ENCODE measurements around the gene LHFPL3.
A peak's percentile ranks its signal among the peaks of the same experiment; 100 is the strongest.

Gene LHFPL3

GRCh38 chr7:104873401-104873800 lies 545.0 kb downstream of the LHFPL3 start:
- no peak for DNase-seq (ENCODE audit: low read depth)
- H3K4me3 ChIP-seq (ENCODE audit: low read depth, low read length), result no peak overlapping the region
- TF ChIP-seq MYC (IDR thresholded peaks at IDR 0.05; ENCODE audit: low read depth, low read length) (no peak), POLR2A (IDR thresholded peaks at IDR 0.05; ENCODE audit: extremely low read depth, insufficient read length) (no peak), CTCF (IDR thresholded peaks at IDR 0.05; ENCODE audit: low read depth, low read length) (no peak), MAX (IDR thresholded peaks at IDR 0.05; ENCODE audit: low read depth, low read length) (no peak)

GRCh38 chr7:104878577-104878976 lies 550.2 kb downstream of the LHFPL3 start:
- H3K4me3 ChIP-seq (ENCODE audit: low read depth, low read length), result no peak overlapping the region
- DNase-seq (ENCODE audit: low read depth), result no peak
- TF ChIP-seq CTCF (IDR thresholded peaks at IDR 0.05; ENCODE audit: low read depth, low read length) (no peak), MAX (IDR thresholded peaks at IDR 0.05; ENCODE audit: low read depth, low read length) (no peak), POLR2A (IDR thresholded peaks at IDR 0.05; ENCODE audit: extremely low read depth, insufficient read length) (no peak), MYC (IDR thresholded peaks at IDR 0.05; ENCODE audit: low read depth, low read length) (no peak)

- H3K4me3 ChIP-seq (ENCODE audit: low read depth, low read length), result no peak overlapping the region
- no peak for DNase-seq (ENCODE audit: low read depth)
Measured at GRCh38 chr7:104883248-104883717, 554.9 kb downstream of the LHFPL3 start.

GRCh38 chr7:104883718-104884452 lies 555.5 kb downstream of the LHFPL3 start:
- H3K4me3 ChIP-seq (ENCODE audit: low read depth, low read length), result no peak overlapping the region
- peak; percentile 90 for TF ChIP-seq MYC (IDR thresholded peaks at IDR 0.05; ENCODE audit: low read depth, low read length)
- TF ChIP-seq POLR2A (IDR thresholded peaks at IDR 0.05; ENCODE audit: extremely low read depth, insufficient read length), result no peak
- peak; percentile 97 for TF ChIP-seq MAX (IDR thresholded peaks at IDR 0.05; ENCODE audit: low read depth, low read length)
- TF ChIP-seq CTCF (IDR thresholded peaks at IDR 0.05; ENCODE audit: low read depth, low read length), result peak; percentile 99
- peak; percentile 89 for DNase-seq (ENCODE audit: low read depth)

More at GRCh38 chr7:104883248-104883717, 554.9 kb downstream of the LHFPL3 start:
- no peak for TF ChIP-seq MYC (IDR thresholded peaks at IDR 0.05; ENCODE audit: low read depth, low read length)
- TF ChIP-seq POLR2A (IDR thresholded peaks at IDR 0.05; ENCODE audit: extremely low read depth, insufficient read length), result no peak
- no peak for TF ChIP-seq CTCF (IDR thresholded peaks at IDR 0.05; ENCODE audit: low read depth, low read length)

- no peak overlapping the region for H3K4me3 ChIP-seq (ENCODE audit: low read depth, low read length)
- TF ChIP-seq MAX (IDR thresholded peaks at IDR 0.05; ENCODE audit: low read depth, low read length) (no peak), POLR2A (IDR thresholded peaks at IDR 0.05; ENCODE audit: extremely low read depth, insufficient read length) (no peak)
- DNase-seq (ENCODE audit: low read depth), result no peak
Measured at GRCh38 chr7:104886651-104887050, 558.2 kb downstream of the LHFPL3 start.

- no peak for TF ChIP-seq MAX (IDR thresholded peaks at IDR 0.05; ENCODE audit: low read depth, low read length)
- no peak for TF ChIP-seq POLR2A (IDR thresholded peaks at IDR 0.05; ENCODE audit: extremely low read depth, insufficient read length)
- TF ChIP-seq MYC (IDR thresholded peaks at IDR 0.05; ENCODE audit: low read depth, low read length), result no peak
- no peak for TF ChIP-seq CTCF (IDR thresholded peaks at IDR 0.05; ENCODE audit: low read depth, low read length)
- DNase-seq (ENCODE audit: low read depth), result no peak
- no peak overlapping the region for H3K4me3 ChIP-seq (ENCODE audit: low read depth, low read length)
Measured at GRCh38 chr7:104890216-104890615, 561.8 kb downstream of the LHFPL3 start.
